ENCODE data around the gene TXNDC16.

- TF ChIP-seq CTCF (IDR thresholded peaks at IDR 0.05): no peak
- TF ChIP-seq POLR2A (IDR thresholded peaks at IDR 0.05): no peak
Measured at GRCh38 chr14:52458721-52459085, 93.6 kb downstream of the TXNDC16 start.
